Adrenal gland (tissue), 12 donors: ENCODE results near the gene TMEM9. TPM values are rescaled to one million over a fixed set of nuclear protein-coding genes. Genes with fewer than 3 reads are reported as not detected.

Source experiments
- DNase-seq, 7 donors: peaks; one replicate each; pipeline ENCODE4 v3.0.0-alpha.2; 2019 to 2020
- H3K27ac ChIP-seq, 5 donors: fragments of 200-600 bp; sonication (generic) in 4 of 5; 1 replicate in 3 of 5; 2 replicates in 2 of 5; pipeline versions ENCODE4 v1.5.1 to v1.8.0; 2016 to 2020; ENCODE audit warnings: mild to moderate bottlenecking in 1 of 5
- H3K27me3 ChIP-seq: fragments of 200-600 bp; 2 replicates; pipeline ENCODE4 v1.8.0; 2021
- H3K36me3 ChIP-seq, 2 donors: fragments of 200-600 bp; replicated peaks in 1 of 2; 1 replicate in 1 of 2; 2 replicates in 1 of 2; pipeline versions ENCODE4 v1.5.1 to v1.8.0; 2018 to 2022
- H3K4me1 ChIP-seq, 2 donors: fragments of 200-600 bp; replicated peaks in 1 of 2; 1 replicate in 1 of 2; 2 replicates in 1 of 2; pipeline versions ENCODE4 v1.5.1 to v1.8.0; 2018 to 2021
- H3K4me3 ChIP-seq, 4 donors: fragments of 200-600 bp; sonication (generic) in 3 of 4; one replicate each; pipeline ENCODE4 v1.5.1; 2016 to 2018
- H3K9me3 ChIP-seq, 3 donors: fragments of 200-600 bp; sonication (generic) in 1 of 3; replicated peaks in 1 of 3; 1 replicate in 2 of 3; 2 replicates in 1 of 3; pipeline versions ENCODE4 v1.5.1 to v1.8.0; 2016 to 2021
- CTCF ChIP-seq, 6 experiments: fragments of 450-650 bp in 4 of 6; fragments of 200-600 bp in 2 of 6; sonication (generic) in 1 of 6; IDR thresholded peaks; 1 replicate in 5 of 6; 2 replicates in 1 of 6; pipeline versions ENCODE4 v1.5.1 to v1.8.0; 2016 to 2021; ENCODE audit warnings: antibody characterized with exemption in 6 of 6, mild to moderate bottlenecking in 2 of 6, moderate library complexity in 1 of 6
- POLR2A ChIP-seq, 2 donors: fragments of 450-650 bp; IDR thresholded peaks; one replicate each; pipeline ENCODE4 v1.6.1; 2017; ENCODE audit warnings: antibody characterized with exemption in 2 of 2, mild to moderate bottlenecking in 2 of 2, moderate library complexity in 1 of 2
- WGBS, 4 donors: extraction: QIAGEN DNeasy Blood & Tissue Kit in 2 of 4; methylation state at CpG; one replicate each; pipeline versions ENCODE4 v1.1.5 to v1.1.7; 2013 to 2017; 5-methylcytosine and 5-hydroxymethylcytosine counted together
- intact Hi-C, 2 donors: fragments of 100-400 bp; cut with DNase I; formaldehyde crosslinking; loops; one replicate each; pipeline versions ENCODE4 v1.14.1 to v1.15.0; 2022 to 2023
- polyA plus RNA-seq, 3 donors: library from polyadenylated mRNA; stranded (reverse); fragments of 200-250 nt in 2 of 3; fragments of 350-450 nt in 1 of 3; fragmentation: Illumina TruSeq in 1 of 3; extraction: RNeasy Lipid Tissue Mini Kit (QIAGEN cat#74804) in 1 of 3; gene quantifications; one replicate each; pipeline ENCODE4 v1.2.3, GENCODE V29; 2013 to 2014
- total RNA-seq, 9 donors: library from RNA; depleted of rRNA in 4 of 9; stranded (reverse); fragments of >200 nt in 4 of 9; fragments of 120-200 nt in 1 of 9; fragmentation: NEBNext Ultra II Directional in 1 of 9; extraction: Animal tissue kit (Norgen Biotek cat#: 25700) in 1 of 9; gene quantifications; one replicate each; pipeline versions ENCODE4 v1.1.0 to v1.2.4, GENCODE V29; 2013 to 2023
- donor health status: healthy with polysubstance abuse.
- donor health status: Bipolar disorder and iron deficiency.
- donor health status: DM: yes; HTN: yes; CAD: no.
- donor health status: DM: no; HTN: no; CAD: no.
- donor health status: DM: no; HTN: no; CAD: no.
- donor health status: DM: yes; HTN: yes; CAD: no.

The TMEM9 gene
- total and polyA plus RNA-seq, 12 donors = 78.5 to 283 (median 127) TPM

DNA sequence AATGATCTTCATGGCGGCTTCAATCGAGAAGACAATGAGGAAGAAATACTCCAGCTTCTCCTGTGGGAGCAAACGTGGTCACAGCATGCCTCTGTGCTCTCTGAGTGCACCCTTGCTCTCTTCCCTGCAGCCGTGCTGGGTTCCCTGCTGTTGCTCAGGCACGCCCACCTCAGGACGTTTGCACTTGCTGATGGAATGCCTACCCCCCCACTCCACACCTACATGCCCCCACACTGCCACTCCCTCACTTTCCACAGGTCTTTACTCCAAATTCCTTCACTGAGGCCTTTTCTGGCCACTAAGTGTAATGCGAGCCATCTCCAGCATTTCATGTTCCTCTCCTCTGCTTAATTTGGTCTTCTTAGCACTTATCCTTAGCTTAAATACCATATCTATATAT is 60.3 kb downstream of the TMEM9 start:
- no peak overlapping the region for H3K27ac ChIP-seq
- H3K9me3 ChIP-seq = no peaks in the 10 kb centered on the region
- H3K4me1 ChIP-seq = no peaks in the 10 kb centered on the region
- no peak for DNase-seq
- H3K36me3 ChIP-seq = no peaks in the 10 kb centered on the region
- H3K27me3 ChIP-seq = no peaks in the 10 kb centered on the region
- no peak overlapping the region for H3K4me3 ChIP-seq
- intact Hi-C loops = no loop called here
- 81 to 88% (median 85%) methylated on average over 7 of the region's 7 CpGs for WGBS, 4 donors
- TF ChIP-seq CTCF (IDR thresholded peaks at IDR 0.05) (no peak), POLR2A (IDR thresholded peaks at IDR 0.05) (no peak)

GRCh38 chr1:201093561-201093960 is 60.7 kb downstream of the TMEM9 start:
- H3K36me3 ChIP-seq = no peaks in the 10 kb centered on the region
- H3K4me1 ChIP-seq = no peaks in the 10 kb centered on the region
- no peak for DNase-seq
- no peak for TF ChIP-seq CTCF (IDR thresholded peaks at IDR 0.05)
- TF ChIP-seq POLR2A (IDR thresholded peaks at IDR 0.05) = no peak
- H3K27me3 ChIP-seq = no peaks in the 10 kb centered on the region
- H3K9me3 ChIP-seq = no peaks in the 10 kb centered on the region
- H3K4me3 ChIP-seq = no peak overlapping the region
- no peak overlapping the region for H3K27ac ChIP-seq
- intact Hi-C loops = no loop called here
- 88 to 100% (median 95%) methylated on average over 4 to 7 of the region's 7 CpGs for WGBS, 4 donors

- intact Hi-C loops = no loop called here
- H3K36me3 ChIP-seq = no peaks in the 10 kb centered on the region
- 50 to 63% (median 56%) methylated on average over 3 of the region's 3 CpGs for WGBS, 4 donors
- no peaks in the 10 kb centered on the region for H3K4me1 ChIP-seq
- no peaks in the 10 kb centered on the region for H3K9me3 ChIP-seq
- no peak for DNase-seq
- H3K4me3 ChIP-seq = no peak overlapping the region
- TF ChIP-seq CTCF (IDR thresholded peaks at IDR 0.05) (no peak), POLR2A (IDR thresholded peaks at IDR 0.05) (no peak)
- no peak overlapping the region for H3K27ac ChIP-seq
- no peaks in the 10 kb centered on the region for H3K27me3 ChIP-seq
Observed at GRCh38 chr1:201092738-201093137, 61.5 kb downstream of the TMEM9 start.

DNA sequence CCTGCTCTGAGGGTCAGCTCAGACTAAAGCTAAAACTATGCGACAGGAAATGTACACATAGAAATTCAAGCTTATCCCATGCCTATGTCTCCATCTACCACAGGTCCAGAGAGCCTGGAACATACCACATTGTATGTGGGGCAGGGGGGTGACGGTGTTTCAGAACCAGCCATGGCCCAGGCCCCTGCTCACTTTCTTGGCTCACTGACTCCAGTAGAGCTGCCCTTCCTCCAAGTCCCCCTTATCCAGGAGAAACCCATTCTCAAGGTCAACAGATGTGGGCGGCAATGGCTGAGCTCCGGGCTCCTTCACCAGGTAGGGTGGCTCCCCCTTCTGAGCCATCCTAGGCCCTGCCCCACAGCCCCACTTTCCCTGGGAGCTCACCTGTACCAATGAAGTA is 63.0 kb downstream of the TMEM9 start:
- intact Hi-C loops = no loop called here
- no peak overlapping the region for H3K27ac ChIP-seq
- H3K27me3 ChIP-seq = no peaks in the 10 kb centered on the region
- WGBS, 4 donors = 77 to 86% (median 85%) methylated on average over 4 of the region's 4 CpGs
- no peaks in the 10 kb centered on the region for H3K9me3 ChIP-seq
- H3K36me3 ChIP-seq = no peaks in the 10 kb centered on the region
- H3K4me3 ChIP-seq = no peak overlapping the region
- no peak for DNase-seq
- no peak for TF ChIP-seq CTCF (IDR thresholded peaks at IDR 0.05)
- no peak for TF ChIP-seq POLR2A (IDR thresholded peaks at IDR 0.05)
- H3K4me1 ChIP-seq = no peaks in the 10 kb centered on the region
